ENCODE results near the gene TMEM154.

Gene TMEM154

DNA sequence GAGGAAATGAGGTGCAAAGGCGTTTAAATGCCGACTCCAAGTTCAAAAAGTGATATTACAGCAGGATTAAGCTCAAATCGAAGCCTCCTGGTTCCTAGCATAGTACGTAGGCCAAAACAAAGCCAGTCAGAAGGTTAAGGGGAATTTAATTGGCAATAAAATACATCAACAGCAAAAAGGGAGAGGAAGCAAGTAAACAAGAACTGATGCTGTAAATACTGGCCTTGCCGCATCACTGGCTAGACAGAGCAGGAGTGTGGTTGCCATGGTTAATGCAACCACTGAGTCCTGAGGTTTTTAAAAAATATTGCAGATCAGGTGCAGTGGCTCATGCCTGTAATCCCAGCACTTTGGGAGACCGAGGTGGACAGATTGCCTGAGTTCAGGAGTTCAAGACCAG, 80.7 kb downstream of the TMEM154 start:
- Histone ChIP-seq H3K9me3 (ENCODE audit: control insufficient read depth in 5 of 5, low read length in 5 of 5) (no peaks in the 10 kb centered on the region), H3K36me3 (ENCODE audit: control insufficient read depth in 5 of 5, insufficient read depth in 5 of 5, low read length in 5 of 5) (no peaks in the 10 kb centered on the region), H3K27me3 (ENCODE audit: control insufficient read depth in 5 of 5, insufficient read depth in 4 of 5, low read length in 5 of 5) (no peaks in the 10 kb centered on the region), H3K4me3 (ENCODE audit: low read depth in 1 of 5, low read length in 5 of 5) (no peak overlapping the region), H3K27ac (ENCODE audit: low read depth, low read length) (no peak overlapping the region), H3K9ac (ENCODE audit: low read length in 5 of 5) (no peak overlapping the region), H3K4me1 (ENCODE audit: control insufficient read depth in 5 of 5, insufficient read depth in 5 of 5, low read length in 5 of 5) (no peaks in the 10 kb centered on the region)

DNA sequence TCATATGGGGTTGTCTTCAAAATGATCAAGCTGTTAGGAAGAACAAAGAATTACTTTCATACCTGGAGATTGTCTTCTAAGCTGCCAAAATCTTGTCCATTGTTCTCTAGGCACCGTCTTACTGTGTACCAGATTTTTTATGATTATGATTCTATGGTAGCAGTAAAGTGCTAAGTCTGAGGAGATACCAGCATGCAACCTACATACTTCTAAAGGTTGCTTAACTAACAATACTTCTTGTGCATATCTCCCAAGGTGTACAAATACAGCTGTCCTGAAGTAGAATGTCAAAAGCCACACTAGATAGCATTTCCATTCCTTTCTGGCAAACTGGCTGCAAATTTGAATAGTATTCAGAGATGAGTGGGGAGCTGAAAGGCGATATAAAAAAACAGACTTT, 81.3 kb downstream of the TMEM154 start:
- no peaks in the 10 kb centered on the region for H3K27me3 ChIP-seq (ENCODE audit: control insufficient read depth in 5 of 5, insufficient read depth in 4 of 5, low read length in 5 of 5)
- H3K9me3 ChIP-seq (ENCODE audit: control insufficient read depth in 5 of 5, low read length in 5 of 5): no peaks in the 10 kb centered on the region
- no peaks in the 10 kb centered on the region for H3K4me1 ChIP-seq (ENCODE audit: control insufficient read depth in 5 of 5, insufficient read depth in 5 of 5, low read length in 5 of 5)
- no peak overlapping the region for H3K4me3 ChIP-seq (ENCODE audit: low read depth in 1 of 5, low read length in 5 of 5)
- H3K9ac ChIP-seq (ENCODE audit: low read length in 5 of 5): no peak overlapping the region
- no peak overlapping the region for H3K27ac ChIP-seq (ENCODE audit: low read depth, low read length)
- H3K36me3 ChIP-seq (ENCODE audit: control insufficient read depth in 5 of 5, insufficient read depth in 5 of 5, low read length in 5 of 5): no peaks in the 10 kb centered on the region

DNA sequence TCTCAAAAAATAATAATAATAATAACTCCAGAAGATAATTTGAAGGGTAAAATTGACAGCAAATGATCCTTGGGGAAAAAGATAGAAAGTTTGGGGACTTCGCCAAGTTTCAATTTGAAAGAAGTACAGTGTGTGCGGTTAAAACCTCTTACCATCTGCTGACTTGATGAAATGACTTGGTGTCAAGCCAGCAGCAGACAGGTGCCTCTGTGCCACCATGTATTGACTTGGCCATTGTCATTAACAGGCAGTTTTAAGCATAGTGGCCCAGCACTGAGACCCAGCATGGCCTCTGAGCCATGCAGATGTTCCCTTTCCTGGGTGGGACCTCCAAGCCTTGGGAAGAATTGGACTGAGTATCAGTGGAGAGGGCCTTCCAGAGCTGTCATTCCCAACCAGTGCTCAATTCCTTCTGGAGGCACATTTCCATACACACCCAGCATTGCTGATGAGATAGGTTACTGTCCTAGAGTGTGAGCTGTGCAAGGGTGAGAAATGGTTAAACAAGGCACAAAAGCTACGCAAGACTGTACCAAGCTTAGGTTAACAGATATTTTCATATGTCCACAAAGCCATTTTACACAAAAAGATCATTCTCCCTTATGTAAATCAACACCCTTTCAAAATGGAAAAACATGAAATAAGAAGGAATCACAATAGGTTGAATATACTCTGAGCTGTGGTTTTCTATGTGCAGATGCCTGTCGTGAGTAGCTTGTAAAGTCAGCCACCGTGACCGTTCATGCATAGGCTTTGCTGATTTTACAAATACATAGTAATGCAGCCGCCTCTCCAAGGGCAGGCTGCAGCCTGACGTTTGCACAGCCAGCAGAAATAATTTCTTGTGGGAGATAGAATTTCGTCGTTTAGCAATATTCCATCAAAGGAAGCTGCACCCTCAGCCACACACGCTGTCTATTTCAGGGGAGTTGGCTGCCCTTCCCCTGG, 84.5 kb downstream of the TMEM154 start:
- Histone ChIP-seq H3K4me3 (ENCODE audit: low read depth in 1 of 5, low read length in 5 of 5) (no peak overlapping the region), H3K9ac (ENCODE audit: low read length in 5 of 5) (no peak overlapping the region), H3K9me3 (ENCODE audit: control insufficient read depth in 5 of 5, low read length in 5 of 5) (no peaks in the 10 kb centered on the region), H3K36me3 (ENCODE audit: control insufficient read depth in 5 of 5, insufficient read depth in 5 of 5, low read length in 5 of 5) (no peaks in the 10 kb centered on the region), H3K4me1 (ENCODE audit: control insufficient read depth in 5 of 5, insufficient read depth in 5 of 5, low read length in 5 of 5) (peaks cover 0 to 12% (median 8%) of the 10 kb centered on the region in 5 donors), H3K27ac (ENCODE audit: low read depth, low read length) (no peak overlapping the region), H3K27me3 (ENCODE audit: control insufficient read depth in 5 of 5, insufficient read depth in 4 of 5, low read length in 5 of 5) (no peaks in the 10 kb centered on the region)

DNA sequence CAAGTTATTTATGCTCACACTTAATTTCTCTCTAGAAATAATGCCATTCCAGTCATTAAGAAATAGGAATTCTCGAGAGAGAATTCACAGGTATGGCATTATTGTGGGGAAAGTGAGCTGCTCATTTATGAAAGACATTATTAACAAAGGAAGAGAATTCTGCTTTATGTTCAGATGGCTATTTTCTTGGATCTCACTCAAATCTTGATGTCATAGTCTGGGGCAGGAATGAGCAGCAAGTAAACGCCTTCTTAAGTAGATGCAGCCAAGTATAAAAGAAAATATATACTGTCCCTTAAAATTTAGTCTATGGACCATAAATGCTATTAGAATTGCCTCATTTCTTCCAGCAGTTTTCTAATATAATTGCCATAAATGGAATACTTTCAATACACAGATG, 85.7 kb downstream of the TMEM154 start:
- Histone ChIP-seq H3K4me1 (ENCODE audit: control insufficient read depth in 5 of 5, insufficient read depth in 5 of 5, low read length in 5 of 5) (peaks cover 0 to 17% (median 12%) of the 10 kb centered on the region in 5 donors), H3K36me3 (ENCODE audit: control insufficient read depth in 5 of 5, insufficient read depth in 5 of 5, low read length in 5 of 5) (no peaks in the 10 kb centered on the region), H3K9me3 (ENCODE audit: control insufficient read depth in 5 of 5, low read length in 5 of 5) (no peaks in the 10 kb centered on the region), H3K27ac (ENCODE audit: low read depth, low read length) (no peak overlapping the region), H3K9ac (ENCODE audit: low read length in 5 of 5) (no peak overlapping the region), H3K27me3 (ENCODE audit: control insufficient read depth in 5 of 5, insufficient read depth in 4 of 5, low read length in 5 of 5) (no peaks in the 10 kb centered on the region), H3K4me3 (ENCODE audit: low read depth in 1 of 5, low read length in 5 of 5) (no peak overlapping the region)

DNA sequence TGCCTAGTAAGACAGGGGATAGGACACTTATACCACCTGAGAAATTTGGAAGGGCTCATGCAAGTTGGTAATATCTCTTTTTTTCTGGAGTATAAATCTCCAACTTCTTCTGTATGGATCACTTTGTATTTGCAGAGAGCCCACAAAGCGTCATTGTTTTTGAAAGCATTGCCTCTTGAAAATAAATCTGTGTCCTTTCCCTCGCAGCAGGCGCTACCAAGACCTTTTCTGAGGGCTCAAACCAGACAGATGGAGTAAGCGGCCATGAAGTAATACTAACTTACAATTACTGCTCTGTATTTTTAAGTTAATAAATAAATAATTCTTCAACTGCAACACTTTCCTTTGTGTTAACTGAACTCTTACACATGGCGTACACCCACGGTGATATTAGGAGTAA, 87.9 kb downstream of the TMEM154 start:
- no peak overlapping the region for H3K4me3 ChIP-seq (ENCODE audit: low read depth in 1 of 5, low read length in 5 of 5)
- peaks cover 0 to 1% (median 0%) of the 10 kb centered on the region in 5 donors for H3K9me3 ChIP-seq (ENCODE audit: control insufficient read depth in 5 of 5, low read length in 5 of 5)
- H3K27me3 ChIP-seq (ENCODE audit: control insufficient read depth in 5 of 5, insufficient read depth in 4 of 5, low read length in 5 of 5): no peaks in the 10 kb centered on the region
- no peak overlapping the region for H3K9ac ChIP-seq (ENCODE audit: low read length in 5 of 5)
- H3K27ac ChIP-seq (ENCODE audit: low read depth, low read length): no peak overlapping the region
- H3K36me3 ChIP-seq (ENCODE audit: control insufficient read depth in 5 of 5, insufficient read depth in 5 of 5, low read length in 5 of 5): no peaks in the 10 kb centered on the region
- peaks cover 0 to 17% (median 12%) of the 10 kb centered on the region in 5 donors for H3K4me1 ChIP-seq (ENCODE audit: control insufficient read depth in 5 of 5, insufficient read depth in 5 of 5, low read length in 5 of 5)

DNA sequence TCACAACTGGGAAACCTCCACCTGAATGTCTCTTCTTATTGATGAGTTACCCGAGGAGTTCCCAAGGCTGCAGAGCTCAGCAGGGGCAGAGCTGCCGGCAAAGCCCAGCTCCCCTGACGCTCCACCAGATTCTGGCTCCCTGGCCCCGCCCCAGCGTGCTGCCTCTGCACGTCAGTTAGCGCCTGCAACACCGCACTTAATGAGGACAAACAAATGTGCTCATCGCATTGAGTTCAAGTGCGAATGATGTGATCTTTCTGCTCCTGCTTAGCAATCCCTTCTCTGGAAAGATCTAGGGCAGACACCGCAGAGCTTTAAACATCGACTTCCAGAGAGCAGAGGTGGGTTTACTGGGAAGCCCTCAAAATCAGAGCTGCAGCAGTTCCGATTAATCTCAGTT, 88.4 kb downstream of the TMEM154 start:
- H3K36me3 ChIP-seq (ENCODE audit: control insufficient read depth in 5 of 5, insufficient read depth in 5 of 5, low read length in 5 of 5): no peaks in the 10 kb centered on the region
- no peak overlapping the region for H3K27ac ChIP-seq (ENCODE audit: low read depth, low read length)
- no peak overlapping the region for H3K9ac ChIP-seq (ENCODE audit: low read length in 5 of 5)
- H3K9me3 ChIP-seq (ENCODE audit: control insufficient read depth in 5 of 5, low read length in 5 of 5): peaks cover 0 to 3% (median 0%) of the 10 kb centered on the region in 5 donors
- peak overlapping the region in 3 of 5 donors; percentile 7 to 16 (median 15) for H3K4me3 ChIP-seq (ENCODE audit: low read depth in 1 of 5, low read length in 5 of 5)
- peaks cover 0 to 17% (median 12%) of the 10 kb centered on the region in 5 donors for H3K4me1 ChIP-seq (ENCODE audit: control insufficient read depth in 5 of 5, insufficient read depth in 5 of 5, low read length in 5 of 5)
- no peaks in the 10 kb centered on the region for H3K27me3 ChIP-seq (ENCODE audit: control insufficient read depth in 5 of 5, insufficient read depth in 4 of 5, low read length in 5 of 5)

DNA sequence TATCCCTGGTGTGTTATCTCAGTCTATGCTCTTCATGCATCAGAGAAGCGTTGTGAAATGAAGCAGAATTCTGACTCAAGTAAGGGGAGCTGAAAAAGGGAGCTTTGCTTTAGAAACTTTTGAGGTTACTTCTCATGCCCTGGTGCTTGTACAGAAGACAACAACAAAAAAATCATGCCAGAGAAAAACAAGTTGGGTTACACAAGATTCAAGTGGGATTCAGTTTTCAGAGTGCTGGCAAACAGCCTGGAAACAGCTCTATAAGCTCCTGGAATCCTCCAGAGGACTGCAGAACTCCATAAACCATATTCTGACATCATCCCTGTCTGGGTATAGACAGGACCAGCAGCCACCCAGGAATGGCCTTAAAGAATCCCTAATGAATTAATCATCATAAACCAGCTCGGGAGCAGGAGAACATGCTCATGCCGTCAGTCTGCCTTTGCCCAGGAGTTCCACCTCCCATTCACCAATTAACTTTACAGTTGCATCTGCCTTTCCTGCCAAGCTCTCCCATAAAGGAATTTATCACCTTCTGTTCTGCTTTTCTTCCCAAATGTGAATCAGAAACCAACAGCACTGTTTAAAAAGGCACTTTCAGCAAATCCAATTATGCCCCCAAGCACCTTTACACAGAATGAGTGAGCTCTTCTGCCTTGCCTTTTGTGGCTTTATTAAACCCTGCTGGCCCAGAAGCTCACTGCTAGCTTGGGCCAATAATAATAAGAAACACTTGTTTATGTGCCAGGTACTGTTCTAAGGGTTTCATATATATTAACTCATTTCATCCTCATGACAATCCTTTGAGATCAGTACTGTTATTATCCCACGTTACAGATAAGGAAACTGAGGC, 89.4 kb downstream of the TMEM154 start:
- Histone ChIP-seq H3K36me3 (ENCODE audit: control insufficient read depth in 5 of 5, insufficient read depth in 5 of 5, low read length in 5 of 5) (no peaks in the 10 kb centered on the region), H3K27me3 (ENCODE audit: control insufficient read depth in 5 of 5, insufficient read depth in 4 of 5, low read length in 5 of 5) (no peaks in the 10 kb centered on the region), H3K27ac (ENCODE audit: low read depth, low read length) (no peak overlapping the region), H3K9me3 (ENCODE audit: control insufficient read depth in 5 of 5, low read length in 5 of 5) (peaks cover 0 to 3% (median 0%) of the 10 kb centered on the region in 5 donors), H3K9ac (ENCODE audit: low read length in 5 of 5) (no peak overlapping the region), H3K4me3 (ENCODE audit: low read depth in 1 of 5, low read length in 5 of 5) (no peak overlapping the region), H3K4me1 (ENCODE audit: control insufficient read depth in 5 of 5, insufficient read depth in 5 of 5, low read length in 5 of 5) (peaks cover 0 to 17% (median 12%) of the 10 kb centered on the region in 5 donors)

GRCh38 chr4:152588869-152589268, 90.9 kb downstream of the TMEM154 start:
- Histone ChIP-seq H3K4me3 (ENCODE audit: low read depth in 1 of 5, low read length in 5 of 5) (no peak overlapping the region), H3K4me1 (ENCODE audit: control insufficient read depth in 5 of 5, insufficient read depth in 5 of 5, low read length in 5 of 5) (peaks cover 0 to 17% (median 12%) of the 10 kb centered on the region in 5 donors), H3K9ac (ENCODE audit: low read length in 5 of 5) (no peak overlapping the region), H3K36me3 (ENCODE audit: control insufficient read depth in 5 of 5, insufficient read depth in 5 of 5, low read length in 5 of 5) (no peaks in the 10 kb centered on the region), H3K27ac (ENCODE audit: low read depth, low read length) (no peak overlapping the region), H3K27me3 (ENCODE audit: control insufficient read depth in 5 of 5, insufficient read depth in 4 of 5, low read length in 5 of 5) (no peaks in the 10 kb centered on the region), H3K9me3 (ENCODE audit: control insufficient read depth in 5 of 5, low read length in 5 of 5) (peaks cover 0 to 3% (median 0%) of the 10 kb centered on the region in 5 donors)

DNA sequence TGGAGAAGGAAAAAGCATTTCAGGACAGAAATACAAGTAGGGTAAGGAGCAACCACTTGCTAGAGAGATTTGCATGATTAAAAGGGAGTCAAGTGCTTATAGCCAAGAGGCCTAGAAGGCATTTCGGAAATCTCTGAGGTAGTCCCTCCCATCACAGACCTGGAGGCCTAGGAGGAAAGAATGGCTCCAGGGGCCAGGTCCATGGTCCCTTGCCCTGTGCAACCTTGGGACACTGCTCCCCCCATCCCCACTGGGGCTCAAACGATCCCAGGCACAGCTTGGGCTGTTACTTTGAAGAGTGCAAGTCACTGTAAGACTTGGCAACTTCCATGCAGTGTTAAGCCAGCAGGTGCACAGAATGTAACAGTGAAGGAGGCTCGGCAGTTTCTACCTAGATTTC, 92.7 kb downstream of the TMEM154 start:
- H3K27me3 ChIP-seq (ENCODE audit: control insufficient read depth in 5 of 5, insufficient read depth in 4 of 5, low read length in 5 of 5): no peaks in the 10 kb centered on the region
- H3K36me3 ChIP-seq (ENCODE audit: control insufficient read depth in 5 of 5, insufficient read depth in 5 of 5, low read length in 5 of 5): no peaks in the 10 kb centered on the region
- H3K4me1 ChIP-seq (ENCODE audit: control insufficient read depth in 5 of 5, insufficient read depth in 5 of 5, low read length in 5 of 5): peaks cover 0 to 17% (median 12%) of the 10 kb centered on the region in 5 donors
- no peak overlapping the region for H3K4me3 ChIP-seq (ENCODE audit: low read depth in 1 of 5, low read length in 5 of 5)
- no peak overlapping the region for H3K27ac ChIP-seq (ENCODE audit: low read depth, low read length)
- peaks cover 0 to 3% (median 0%) of the 10 kb centered on the region in 5 donors for H3K9me3 ChIP-seq (ENCODE audit: control insufficient read depth in 5 of 5, low read length in 5 of 5)
- no peak overlapping the region for H3K9ac ChIP-seq (ENCODE audit: low read length in 5 of 5)

GRCh38 chr4:152586668-152587067, 93.1 kb downstream of the TMEM154 start:
- Histone ChIP-seq H3K9ac (ENCODE audit: low read length in 5 of 5) (no peak overlapping the region), H3K4me3 (ENCODE audit: low read depth in 1 of 5, low read length in 5 of 5) (no peak overlapping the region), H3K27ac (ENCODE audit: low read depth, low read length) (no peak overlapping the region), H3K9me3 (ENCODE audit: control insufficient read depth in 5 of 5, low read length in 5 of 5) (peaks cover 0 to 3% (median 0%) of the 10 kb centered on the region in 5 donors), H3K36me3 (ENCODE audit: control insufficient read depth in 5 of 5, insufficient read depth in 5 of 5, low read length in 5 of 5) (no peaks in the 10 kb centered on the region), H3K27me3 (ENCODE audit: control insufficient read depth in 5 of 5, insufficient read depth in 4 of 5, low read length in 5 of 5) (peaks cover 0 to under 1% (median 0%) of the 10 kb centered on the region in 5 donors), H3K4me1 (ENCODE audit: control insufficient read depth in 5 of 5, insufficient read depth in 5 of 5, low read length in 5 of 5) (peaks cover 0 to 17% (median 12%) of the 10 kb centered on the region in 5 donors)

Data from subcutaneous abdominal adipose tissue (tissue), 5 donors.